Motor neuron (in vitro differentiated cells): ENCODE results near the gene MADCAM1. TPM values are rescaled to one million over a fixed set of nuclear protein-coding genes. Genes with fewer than 3 reads are reported as not detected.

ENCODE experiments used
- ATAC-seq, 8 experiments: fragments of 200-7000 bp; cut with Tn5 transposase; replicated peaks in 6 of 8; 2 replicates each; pipeline ENCODE4 v1.8.0; 2021; ENCODE audit warnings: mild to moderate bottlenecking in 8 of 8, moderate library complexity in 8 of 8
- H3K27ac ChIP-seq, 2 donors: fragments of 250-450 bp; sonication (Bioruptor Pico); 2 replicates each; pipeline ENCODE4 v1.9.0; 2021; ENCODE audit warnings: antibody characterized with exemption in 2 of 2, mild to moderate bottlenecking in 2 of 2, moderate library complexity in 1 of 2
- H3K4me1 ChIP-seq, 2 donors: fragments of 250-450 bp; sonication (Bioruptor Pico); replicated peaks in 1 of 2; 2 replicates each; pipeline ENCODE4 v1.6.1; 2021; ENCODE audit warnings: antibody characterized with exemption in 2 of 2, mild to moderate bottlenecking in 2 of 2, moderate library complexity in 1 of 2
- H3K4me3 ChIP-seq, 5 donors: fragments of 250-450 bp; sonication (Bioruptor Pico); 2 replicates each; pipeline ENCODE4 v1.9.0; 2021; ENCODE audit warnings: antibody characterized with exemption in 5 of 5, mild to moderate bottlenecking in 5 of 5, moderate library complexity in 4 of 5
- WGBS, 10 experiments: fragments of 450-650 bp; shearing (Covaris generic); methylation state at CpG; one replicate each; pipeline ENCODE4 v1.0.0; 2022; 5-methylcytosine and 5-hydroxymethylcytosine counted together
- in situ Hi-C, 9 experiments: fragments of 400-800 bp; cut with MboI; loops; one replicate each; pipeline ENCODE4 v1.15.0; 2021; ENCODE audit warnings: low sequenced_read_pairs in 9 of 9, low pct_unique_long_range_greater_than_20kb in 2 of 9; ENCODE audit not compliant: unreplicated experiment in 9 of 9
- total RNA-seq, 8 experiments: library from RNA; unstranded; fragments of 300-600 nt; gene quantifications; 2 replicates each; pipeline versions ENCODE4 v1.2.3 to v1.2.4, GENCODE V29; 2022

MADCAM1 gene
- total RNA-seq, 8 experiments from 2014 or later, result 0.27 to 1.3 (median 0.57) TPM

DNA sequence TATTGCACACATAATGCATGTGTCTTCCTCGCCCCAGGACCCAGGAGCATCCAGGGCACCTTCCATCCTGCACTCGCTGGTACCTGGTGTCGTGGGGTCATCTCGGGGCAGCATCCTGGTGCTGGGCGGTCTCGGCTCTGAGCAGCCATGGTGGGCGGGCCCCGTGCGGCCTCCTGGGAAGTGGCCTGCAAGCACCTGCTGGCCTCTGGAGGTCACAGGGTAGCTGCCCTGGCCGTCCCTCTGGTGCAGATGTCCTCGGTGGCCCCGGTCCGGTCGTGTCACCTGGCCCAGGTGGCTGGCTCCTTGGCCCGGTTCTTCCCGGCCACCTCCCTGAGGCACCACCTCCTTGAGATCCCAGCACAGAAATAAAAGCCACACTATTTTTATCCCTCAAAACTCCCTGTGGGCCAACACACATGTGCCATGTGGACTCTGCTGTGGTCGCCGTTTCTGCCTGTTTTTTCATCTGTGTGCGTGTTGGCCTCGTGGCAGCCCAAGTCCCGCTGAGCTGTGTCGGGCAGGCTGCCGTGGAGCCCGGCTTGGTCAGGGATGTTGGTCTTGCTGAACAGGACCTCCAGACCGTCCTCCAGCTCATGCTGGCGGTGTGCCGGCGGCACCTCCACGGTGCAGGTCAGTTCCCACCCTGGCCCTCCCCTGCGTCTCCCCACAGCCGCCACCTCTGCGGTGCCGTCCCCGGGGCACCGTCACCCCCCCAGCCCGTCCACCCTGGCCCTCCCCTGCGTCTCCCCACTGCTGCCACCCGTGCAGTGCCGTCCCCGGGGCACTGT lies 42.5 kb downstream of the MADCAM1 start:
- no peak for ATAC-seq
- no peak overlapping the region for H3K27ac ChIP-seq
- in situ Hi-C loops, result no loop called here
- H3K4me1 ChIP-seq, result peaks cover 2 to 3% of the 10 kb centered on the region in 2 donors
- WGBS, 10 experiments, result 60 to 93% (median 90%) methylated on average over 1 to 8 of the region's 40 CpGs; no CpG with 5 or more reads in 5 of the 10 experiments
- H3K4me3 ChIP-seq, result no peak overlapping the region

DNA sequence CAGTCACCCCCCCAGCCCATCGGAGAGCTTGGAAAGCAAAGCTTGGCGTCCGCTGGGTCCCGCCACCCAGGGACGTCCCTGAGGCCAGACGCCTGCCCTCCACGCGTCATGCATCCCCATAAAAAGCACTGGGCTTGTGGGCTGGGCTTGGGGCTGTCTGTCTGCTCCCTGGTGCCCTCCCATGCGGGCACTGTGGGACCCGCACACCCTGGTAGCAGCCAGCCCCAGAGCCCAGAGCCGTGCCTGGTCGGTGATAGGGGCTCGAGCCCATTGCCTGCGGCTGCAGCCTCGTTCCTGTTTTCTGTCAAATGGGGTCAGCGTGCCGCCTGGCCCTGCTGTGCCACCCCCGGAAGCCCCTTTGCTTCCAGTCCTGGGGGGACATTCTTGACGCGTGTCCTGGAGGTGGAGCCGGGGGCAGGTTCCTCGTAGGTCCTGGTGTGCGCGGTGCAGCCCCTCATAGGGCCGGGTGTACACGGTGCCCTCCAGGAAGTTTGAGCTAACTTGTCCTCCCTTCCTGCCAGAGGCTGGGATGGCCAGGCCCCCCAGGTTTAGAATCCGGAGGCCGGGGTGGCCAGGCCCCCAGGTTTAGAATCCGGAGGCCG lies 43.2 kb downstream of the MADCAM1 start:
- Histone ChIP-seq H3K4me1 (no peaks in the 10 kb centered on the region), H3K27ac (no peak overlapping the region), H3K4me3 (no peak overlapping the region)
- in situ Hi-C loops, result no loop called here
- no peak for ATAC-seq
- WGBS, 10 experiments, result 93 to 95% methylated on average over 4 to 6 of the region's 30 CpGs; no CpG with 5 or more reads in 8 of the 10 experiments

DNA sequence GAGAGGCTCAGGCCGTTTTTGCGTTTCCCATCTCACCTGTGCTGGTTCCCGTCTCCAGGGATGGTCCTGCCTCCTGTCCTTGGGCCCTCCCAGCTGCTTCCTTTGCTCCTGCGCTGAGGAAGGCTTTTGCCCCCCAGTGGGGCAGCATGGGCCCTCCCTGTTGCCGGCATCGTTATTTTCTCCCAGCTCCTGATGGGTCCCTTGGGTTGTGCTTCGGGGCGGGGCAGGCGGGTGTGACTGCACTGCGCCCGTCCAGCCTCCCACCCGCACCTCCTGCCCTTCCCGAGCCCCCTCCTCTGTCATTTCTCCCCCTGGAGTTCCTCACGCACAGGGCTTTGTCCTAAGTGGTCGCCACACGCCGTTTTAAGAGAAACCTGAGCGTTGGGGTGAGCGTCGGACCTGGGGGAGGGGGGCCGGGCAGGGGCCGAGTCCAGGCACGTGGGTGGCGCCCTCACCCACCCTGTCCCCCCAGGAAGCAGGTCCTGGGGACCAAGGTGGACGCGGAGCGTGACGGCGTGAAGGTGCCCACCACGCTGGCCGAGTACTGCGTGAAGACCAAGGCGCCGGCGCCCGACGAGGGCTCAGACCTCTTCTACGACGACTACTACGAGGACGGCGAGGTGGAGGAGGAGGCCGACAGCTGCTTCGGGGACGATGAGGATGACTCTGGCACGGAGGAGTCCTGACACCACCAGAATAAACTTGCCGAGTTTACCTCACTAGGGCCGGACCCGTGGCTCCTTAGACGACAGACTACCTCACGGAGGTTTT lies 44.8 kb downstream of the MADCAM1 start:
- Histone ChIP-seq H3K4me1 (no peaks in the 10 kb centered on the region), H3K4me3 (no peak overlapping the region), H3K27ac (no peak overlapping the region)
- ATAC-seq, result peak in 2 of 8 experiments; percentile 3 to 12
- WGBS, 10 experiments, result 78 to 100% (median 98%) methylated on average over 1 to 4 of the region's 51 CpGs; no CpG with 5 or more reads in 6 of the 10 experiments
- in situ Hi-C loops, result no loop called here

DNA sequence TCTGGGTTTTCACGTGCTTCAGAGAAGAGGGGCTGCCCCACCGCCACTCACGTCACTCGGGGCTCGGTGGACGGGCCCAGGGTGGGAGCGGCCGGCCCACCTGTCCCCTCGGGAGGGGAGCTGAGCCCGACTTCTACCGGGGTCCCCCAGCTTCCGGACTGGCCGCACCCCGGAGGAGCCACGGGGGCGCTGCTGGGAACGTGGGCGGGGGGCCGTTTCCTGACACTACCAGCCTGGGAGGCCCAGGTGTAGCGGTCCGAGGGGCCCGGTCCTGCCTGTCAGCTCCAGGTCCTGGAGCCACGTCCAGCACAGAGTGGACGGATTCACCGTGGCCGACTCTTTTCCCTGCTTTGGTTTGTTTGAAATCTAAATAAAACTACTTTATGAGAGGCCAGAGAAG lies 45.4 kb downstream of the MADCAM1 start:
- in situ Hi-C loops, result no loop called here
- WGBS, 10 experiments, result 85 to 100% (median 91%) methylated on average over 2 to 9 of the region's 26 CpGs; no CpG with 5 or more reads in 6 of the 10 experiments
- Histone ChIP-seq H3K4me3 (no peak overlapping the region), H3K27ac (no peak overlapping the region), H3K4me1 (no peaks in the 10 kb centered on the region)
- peak in 4 of 8 experiments; percentile 4 to 12 (median 8) for ATAC-seq

DNA sequence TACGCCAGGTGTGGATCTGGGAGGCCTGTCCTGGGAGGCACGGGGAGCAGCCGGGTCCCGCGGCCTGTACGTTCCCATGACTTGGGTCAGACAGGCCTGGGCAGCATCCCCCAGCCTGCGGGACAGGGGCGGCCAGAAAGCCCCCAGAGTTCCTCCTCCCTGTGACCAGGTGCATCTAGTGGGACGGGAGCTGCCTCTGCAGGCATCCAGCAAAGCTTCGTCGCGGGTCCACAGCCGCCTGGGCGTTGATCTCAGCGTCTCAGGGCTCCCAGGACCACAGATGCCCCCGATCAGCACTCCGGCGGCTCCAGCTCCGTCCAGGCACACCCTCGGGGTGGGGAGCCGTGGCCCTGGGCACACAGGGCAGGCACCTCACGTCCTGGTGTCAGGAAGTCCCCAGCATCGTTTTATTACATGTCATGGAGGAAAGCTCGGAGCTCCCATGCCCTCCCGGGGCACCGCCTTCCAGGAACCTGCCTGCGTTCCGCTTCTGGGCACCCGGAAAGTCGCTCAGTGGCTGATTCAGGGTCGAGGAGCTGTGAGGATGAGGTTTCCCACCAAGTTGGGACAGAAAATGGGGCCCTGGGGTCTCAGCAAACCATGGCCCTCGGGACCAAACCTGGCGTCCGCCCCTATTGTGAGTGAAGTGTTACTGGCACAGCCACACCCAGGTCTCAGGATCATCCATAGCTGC lies 46.0 kb downstream of the MADCAM1 start:
- WGBS, 10 experiments, result 80 to 100% (median 91%) methylated on average over 1 to 16 of the region's 34 CpGs; no CpG with 5 or more reads in 4 of the 10 experiments
- Histone ChIP-seq H3K4me3 (no peak overlapping the region), H3K4me1 (no peaks in the 10 kb centered on the region), H3K27ac (peak overlapping the region in 1 of 2 donors; percentile 14)
- in situ Hi-C loops, result no loop called here
- peak in 5 of 8 experiments; percentile 12 to 32 (median 21) for ATAC-seq

DNA sequence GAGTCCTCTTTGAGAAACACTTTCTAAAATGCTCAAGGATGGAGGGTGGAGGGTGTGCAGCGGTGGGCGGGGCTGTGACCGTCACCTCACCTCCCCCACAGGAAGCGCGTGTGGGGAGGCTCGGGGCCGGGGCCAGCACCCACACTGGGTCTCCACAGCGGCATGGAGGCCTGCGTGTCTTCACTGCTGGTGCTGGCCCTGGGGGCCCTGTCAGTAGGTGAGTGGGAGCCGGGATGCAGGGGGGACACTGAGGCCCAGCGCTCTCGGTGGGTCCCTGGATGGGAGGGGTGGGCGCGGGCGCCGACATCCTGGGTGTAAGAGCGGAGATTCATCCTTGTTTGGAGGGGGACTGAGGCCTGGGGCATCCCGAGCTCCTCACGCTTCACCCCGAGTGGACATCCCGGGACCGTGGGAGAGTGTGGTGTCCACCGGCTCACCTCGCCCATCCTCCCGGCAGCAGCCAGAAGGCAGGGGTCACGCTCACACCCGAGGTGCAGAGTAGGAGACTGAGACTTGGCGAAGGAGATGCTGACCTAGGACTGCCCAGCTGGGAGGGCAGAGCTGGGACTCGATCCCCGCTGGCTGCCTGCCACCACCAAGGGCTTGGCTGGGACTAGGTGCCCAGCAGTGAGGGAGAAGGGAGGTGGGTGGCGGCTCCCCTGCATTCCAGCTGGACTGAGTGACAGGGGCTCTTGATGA lies 47.8 kb downstream of the MADCAM1 start, which contains the start of gene GZMM:
Gene GZMM (plus strand): TSS at position 144 of the 699 bp plus-strand sequence. CDS start 19 bp downstream, at position 163.
- in situ Hi-C loops, result no loop called here
- peak in 7 of 8 experiments; percentile 10 to 29 (median 15) for ATAC-seq
- no CpG with 5 or more reads among the region's 31 CpGs for WGBS, 10 experiments
- H3K4me3 ChIP-seq, result no peak within 1 kb of the TSS
- no peak within 1 kb of the TSS for H3K27ac ChIP-seq
- no peaks in the 10 kb centered on the region for H3K4me1 ChIP-seq

DNA sequence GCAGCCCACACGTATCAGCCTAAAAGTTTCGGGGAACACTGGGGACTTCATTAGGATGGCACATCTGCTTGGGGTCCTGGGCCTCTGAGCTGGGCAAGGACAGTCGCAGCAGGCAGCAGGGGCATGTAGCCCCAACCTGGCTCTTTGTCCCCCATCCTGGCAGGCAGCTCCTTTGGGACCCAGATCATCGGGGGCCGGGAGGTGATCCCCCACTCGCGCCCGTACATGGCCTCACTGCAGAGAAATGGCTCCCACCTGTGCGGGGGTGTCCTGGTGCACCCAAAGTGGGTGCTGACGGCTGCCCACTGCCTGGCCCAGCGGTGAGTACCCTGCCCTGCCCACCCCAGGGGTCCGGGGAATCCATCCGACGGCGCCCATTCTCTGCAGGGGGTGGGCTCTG lies 50.8 kb downstream of the MADCAM1 start:
- Histone ChIP-seq H3K4me1 (peaks cover 0 to 4% of the 10 kb centered on the region in 2 donors), H3K27ac (no peak overlapping the region), H3K4me3 (no peak overlapping the region)
- ATAC-seq, result peak in 1 of 8 experiments; percentile 12
- in situ Hi-C loops, result no loop called here
- 74 to 93% (median 93%) methylated on average over 3 to 7 of the region's 15 CpGs; no CpG with 5 or more reads in 7 of the 10 experiments for WGBS, 10 experiments

DNA sequence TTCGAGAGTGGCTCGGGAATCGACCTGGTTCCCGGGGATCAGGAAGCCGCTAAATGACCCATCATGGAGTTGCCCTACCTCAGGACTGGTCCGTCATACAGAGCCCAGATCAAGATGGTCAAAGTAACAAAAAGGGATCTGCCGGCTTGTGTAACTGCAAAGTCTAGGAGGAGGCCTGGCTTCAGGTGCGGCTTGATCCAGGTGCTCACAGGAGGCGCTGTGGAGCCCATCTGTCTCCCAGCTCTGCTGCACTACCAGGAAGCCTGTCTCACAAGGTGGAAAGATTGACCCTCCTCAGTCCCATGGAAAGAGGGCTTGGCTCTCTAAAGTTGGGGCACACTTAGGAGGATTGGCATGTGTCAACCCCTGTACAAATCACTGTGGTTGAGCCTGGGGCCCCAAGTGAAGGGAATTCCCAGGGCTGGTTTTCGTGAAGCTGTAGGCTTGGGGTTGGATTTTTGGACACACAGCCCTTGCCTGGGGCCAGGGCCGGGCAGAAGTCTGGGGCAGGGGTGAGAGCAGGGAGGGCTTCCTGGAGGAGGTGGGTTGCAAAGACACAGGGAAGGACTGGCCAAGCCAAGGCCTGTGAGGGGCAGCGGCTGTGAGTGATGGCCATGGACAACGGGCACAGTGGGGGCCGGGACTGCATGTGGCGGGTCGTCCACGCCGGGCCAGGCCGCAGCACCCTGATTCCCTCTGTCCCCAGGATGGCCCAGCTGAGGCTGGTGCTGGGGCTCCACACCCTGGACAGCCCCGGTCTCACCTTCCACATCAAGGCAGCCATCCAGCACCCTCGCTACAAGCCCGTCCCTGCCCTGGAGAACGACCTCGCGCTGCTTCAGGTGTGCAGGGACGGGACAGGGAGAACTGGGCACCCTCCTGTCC lies 51.8 kb downstream of the MADCAM1 start:
- H3K4me1 ChIP-seq, result peaks cover 0 to 4% of the 10 kb centered on the region in 2 donors
- 40 to 100% (median 78%) methylated on average over 1 to 9 of the region's 26 CpGs; no CpG with 5 or more reads in 3 of the 10 experiments for WGBS, 10 experiments
- peak in 2 of 8 experiments; percentile 5 to 8 for ATAC-seq
- no peak overlapping the region for H3K27ac ChIP-seq
- in situ Hi-C loops, result no loop called here
- no peak overlapping the region for H3K4me3 ChIP-seq

DNA sequence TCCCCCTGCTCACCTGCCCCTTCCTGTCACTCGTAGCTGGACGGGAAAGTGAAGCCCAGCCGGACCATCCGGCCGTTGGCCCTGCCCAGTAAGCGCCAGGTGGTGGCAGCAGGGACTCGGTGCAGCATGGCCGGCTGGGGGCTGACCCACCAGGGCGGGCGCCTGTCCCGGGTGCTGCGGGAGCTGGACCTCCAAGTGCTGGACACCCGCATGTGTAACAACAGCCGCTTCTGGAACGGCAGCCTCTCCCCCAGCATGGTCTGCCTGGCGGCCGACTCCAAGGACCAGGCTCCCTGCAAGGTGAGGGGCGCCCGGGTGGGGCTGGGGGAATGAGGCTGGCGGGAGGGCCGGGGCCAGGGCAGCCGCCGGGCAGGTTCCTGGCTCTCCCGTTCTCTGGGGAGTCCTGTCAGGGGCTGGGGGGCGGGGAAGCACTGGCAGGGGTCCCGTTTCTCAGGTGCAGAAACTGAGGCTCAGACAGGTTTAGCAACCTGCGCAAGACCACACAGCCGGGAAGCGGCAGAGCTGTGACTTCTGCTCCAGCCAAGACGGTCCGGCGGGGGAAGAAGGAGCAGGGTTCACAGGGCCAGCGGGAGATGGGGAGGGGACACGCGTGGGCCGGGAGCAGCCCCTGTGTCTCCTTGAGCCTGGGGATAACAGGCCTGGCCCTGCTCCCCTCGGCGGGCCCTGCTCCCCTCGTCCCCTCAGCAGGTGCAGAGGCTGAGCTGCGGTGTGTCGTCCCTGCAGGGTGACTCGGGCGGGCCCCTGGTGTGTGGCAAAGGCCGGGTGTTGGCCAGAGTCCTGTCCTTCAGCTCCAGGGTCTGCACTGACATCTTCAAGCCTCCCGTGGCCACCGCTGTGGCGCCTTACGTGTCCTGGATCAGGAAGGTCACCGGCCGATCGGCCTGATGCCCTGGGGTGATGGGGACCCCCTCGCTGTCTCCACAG lies 52.9 kb downstream of the MADCAM1 start:
- in situ Hi-C loops, result no loop called here
- no peak overlapping the region for H3K4me3 ChIP-seq
- peaks cover 0 to 4% of the 10 kb centered on the region in 2 donors for H3K4me1 ChIP-seq
- H3K27ac ChIP-seq, result no peak overlapping the region
- WGBS, 10 experiments, result no CpG with 5 or more reads among the region's 52 CpGs
- ATAC-seq, result peak in 2 of 8 experiments; percentile 8

DNA sequence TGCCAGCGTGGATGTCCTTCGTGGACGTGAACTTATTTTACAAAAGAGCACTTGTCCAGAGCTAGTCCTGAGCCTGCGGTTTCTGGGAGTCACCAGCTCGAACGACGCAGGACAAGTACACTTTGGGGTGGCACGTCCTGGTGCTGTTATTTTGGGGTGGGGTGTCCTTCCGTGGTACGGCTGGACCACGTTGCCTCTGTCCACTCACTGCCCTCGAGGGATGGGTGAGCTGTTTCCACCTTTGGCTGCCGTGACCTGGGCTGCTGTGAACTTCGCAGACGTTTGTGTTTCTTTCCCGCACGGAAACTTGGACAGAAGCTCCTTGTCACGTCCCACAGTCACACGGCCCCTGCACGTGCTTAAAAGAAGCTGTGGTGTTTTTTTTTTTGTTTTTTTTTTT lies 58.5 kb downstream of the MADCAM1 start:
- Histone ChIP-seq H3K4me1 (peaks cover 4 to 11% of the 10 kb centered on the region in 2 donors), H3K27ac (no peak overlapping the region), H3K4me3 (no peak overlapping the region)
- ATAC-seq, result no peak
- in situ Hi-C loops, result no loop called here
- WGBS, 10 experiments, result 64 to 100% (median 81%) methylated on average over 1 to 19 of the region's 20 CpGs; no CpG with 5 or more reads in 1 of the 10 experiments
